ENCODE data around the gene SRGAP1. TPM values are rescaled to one million over a fixed set of nuclear protein-coding genes. Genes with fewer than 3 reads are reported as not detected.

The SRGAP1 gene
- total and polyA plus RNA-seq, 2 of the 4 experiments (the other 2 are of a cell fraction) = 10.0 to 10.2 TPM

DNA sequence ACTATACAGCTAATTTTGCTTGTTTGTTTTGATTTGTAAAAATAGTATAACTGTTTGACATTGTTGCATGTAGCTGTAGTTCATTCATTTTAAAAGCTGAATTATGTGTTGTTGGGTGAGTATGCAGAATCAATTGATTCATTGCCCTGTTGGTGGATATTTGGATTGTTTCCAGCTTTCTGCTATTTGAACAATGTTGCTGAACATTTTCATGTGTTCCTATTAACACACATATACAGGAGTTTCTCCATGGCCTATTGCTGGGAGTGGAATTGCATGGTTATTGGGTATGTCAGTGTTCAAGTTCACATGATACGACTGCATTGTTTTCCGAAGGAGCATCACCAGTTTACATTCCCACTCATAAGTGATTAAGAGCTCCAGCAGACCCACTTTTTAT lies 75.3 kb downstream of the SRGAP1 start:
- intact Hi-C loops (cut with micrococcal nuclease) = loop anchor here (2.0 to 10.0 kb wide), 4 partner anchors 57 to 335 kb away; no protein-coding TSS in a partner anchor
- Histone ChIP-seq H3K4me2 (ENCODE audit: low read depth, low read length) (no peak overlapping the region), H3K36me3 (ENCODE audit: control insufficient read depth, insufficient read depth, low read length) (no peaks in the 10 kb centered on the region), H4K8ac (ENCODE audit: low read depth in 2 of 2, low read length in 2 of 2) (peak overlapping the region; percentile 13 to 72; a peak in 3 of 4 replicates), H4K91ac (ENCODE audit: insufficient read depth, low read depth, low read length) (peak overlapping the region; percentile 30; the same call in 1 of the 2 replicates), H3K56ac (ENCODE audit: extremely low read depth, insufficient read depth, low read length) (no peak overlapping the region), H4K20me1 (ENCODE audit: insufficient read depth, low read length) (peaks cover 10% of the 10 kb centered on the region), H3K9me1 (ENCODE audit: insufficient read depth, low read length) (peaks cover 16% of the 10 kb centered on the region), H2BK5ac (ENCODE audit: low read depth, low read length, poor library complexity, severe bottlenecking) (peak overlapping the region; percentile 91), H3K14ac (replicated peaks; ENCODE audit: low read depth, low read length) (peak overlapping the region; percentile 55), H3K23ac (ENCODE audit: low read depth, low read length) (peak overlapping the region; percentile 44; the same call in 1 of the 2 replicates), H2BK20ac (ENCODE audit: low read depth, low read length) (peak overlapping the region; percentile 63; the same call in 1 of the 2 replicates), H2AK5ac (ENCODE audit: low read depth, low read length) (peak overlapping the region; percentile 48), H3K4ac (ENCODE audit: low read depth, low read length) (peak overlapping the region; percentile 76; the same call in 1 of the 2 replicates), H3K4me3 (ENCODE audit: insufficient read depth, low read depth, low read length) (no peak overlapping the region), H2AFZ (replicated peaks; ENCODE audit: low read length, poor library complexity) (no peak overlapping the region), H2AK9ac (replicated peaks; ENCODE audit: low read depth, low read length, poor library complexity) (no peak overlapping the region), H3K9ac (ENCODE audit: low read depth, low read length) (no peak overlapping the region), H3K27me3 (ENCODE audit: control insufficient read depth, insufficient read depth, low read length) (no peaks in the 10 kb centered on the region), H3K18ac (ENCODE audit: low read depth, low read length) (peak overlapping the region; percentile 42), H3K4me1 (ENCODE audit: control insufficient read depth, insufficient read depth, low read length) (peaks cover 27% of the 10 kb centered on the region), H3K27ac (ENCODE audit: insufficient read depth, low read length) (peak overlapping the region; percentile 57; the same call in 1 of the 2 replicates), H2BK15ac (ENCODE audit: low read depth, low read length) (peak overlapping the region; percentile 67; the same call in 2 of the 3 replicates), H3K9me3 (ENCODE audit: control insufficient read depth, insufficient read depth, low read length) (no peaks in the 10 kb centered on the region), H2BK120ac (ENCODE audit: low read depth, low read length) (peak overlapping the region; percentile 79), H3K79me1 (ENCODE audit: low read depth in 1 of 2, low read length in 2 of 2) (peaks cover 26 to 69% of the 10 kb centered on the region in 2 experiments), H4K5ac (ENCODE audit: low read depth, low read length) (peak overlapping the region; percentile 85; the same call in 1 of the 2 replicates)
- ChIA-PET POLR2A (ENCODE audit: unreplicated experiment) (no interaction called here), CTCF (no interaction called here)
- peak; percentile 20 for DNase-seq
- no peak for TF ChIP-seq CEBPB (IDR thresholded peaks at IDR 0.05; ENCODE audit: low read depth, low read length)
- no peak for TF ChIP-seq RFX5 (IDR thresholded peaks at IDR 0.05; ENCODE audit: low read depth, low read length)
- in situ Hi-C loops (cut with MboI; ENCODE audit: low sequenced_read_pairs) = no loop called here
- ATAC-seq (ENCODE audit: low read depth) = no peak
- no CpG with 5 or more reads among the region's 2 CpGs for WGBS, 2 experiments (ENCODE audit: extremely low coverage in 2 of 2, insufficient read length in 1 of 2)
- no TSS peak for BruUV-seq (replicated peaks)
- dilution Hi-C loops (cut with HindIII; ENCODE audit: low sequenced_read_pairs, unreplicated experiment) = no loop called here
